Right lobe of liver (tissue), 4 donors: ENCODE data around the gene TDP1.

ENCODE experiments used
- POLR2A ChIP-seq: fragments of 450-650 bp; IDR thresholded peaks from one replicate; pipeline ENCODE4 v1.6.1; 2017; ENCODE audit warnings: antibody characterized with exemption, mild to moderate bottlenecking
- TF ChIP-seq, protein P1 (sequence below), 4 donors: fragments of 200-600 bp in 3 of 4; fragments of 450-650 bp in 1 of 4; IDR thresholded peaks; one replicate each; pipeline versions ENCODE4 v1.5.1 to v1.8.0; 2016 to 2022; ENCODE audit warnings: antibody characterized with exemption in 4 of 4, mild to moderate bottlenecking in 2 of 4
- donor health status: DM: no; HTN: no; CAD: no.
- donor health status: DM: no; HTN: no; CAD: no.
- donor health status: DM: no; HTN: yes; CAD: no.

DNA sequence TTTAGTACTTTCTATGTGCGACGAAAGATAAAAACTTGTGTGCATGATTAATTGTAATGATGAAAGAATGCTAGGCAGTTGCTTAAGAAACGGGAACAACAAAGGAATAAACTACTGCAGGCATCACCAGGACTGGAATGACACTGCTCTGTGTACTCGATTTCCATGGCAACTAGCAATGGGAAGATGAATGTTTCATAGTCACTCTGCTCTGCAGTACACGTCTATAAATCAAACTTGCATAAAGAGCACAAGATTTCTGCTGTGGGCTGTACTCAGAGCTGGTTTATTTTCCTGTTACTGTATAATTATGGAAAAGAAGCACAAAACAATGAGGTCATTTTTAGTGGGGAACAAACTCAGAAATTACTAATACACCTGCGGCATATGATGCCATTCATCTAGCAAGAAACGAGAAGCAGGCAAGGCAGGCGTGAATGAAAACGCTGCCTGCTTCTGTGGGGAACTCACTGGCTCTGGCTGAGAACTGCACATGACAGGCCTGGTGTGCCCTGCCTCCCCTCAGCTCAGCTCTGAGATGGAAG, 43.0 kb upstream of the TDP1 start:
- TF ChIP-seq, protein P1, sequence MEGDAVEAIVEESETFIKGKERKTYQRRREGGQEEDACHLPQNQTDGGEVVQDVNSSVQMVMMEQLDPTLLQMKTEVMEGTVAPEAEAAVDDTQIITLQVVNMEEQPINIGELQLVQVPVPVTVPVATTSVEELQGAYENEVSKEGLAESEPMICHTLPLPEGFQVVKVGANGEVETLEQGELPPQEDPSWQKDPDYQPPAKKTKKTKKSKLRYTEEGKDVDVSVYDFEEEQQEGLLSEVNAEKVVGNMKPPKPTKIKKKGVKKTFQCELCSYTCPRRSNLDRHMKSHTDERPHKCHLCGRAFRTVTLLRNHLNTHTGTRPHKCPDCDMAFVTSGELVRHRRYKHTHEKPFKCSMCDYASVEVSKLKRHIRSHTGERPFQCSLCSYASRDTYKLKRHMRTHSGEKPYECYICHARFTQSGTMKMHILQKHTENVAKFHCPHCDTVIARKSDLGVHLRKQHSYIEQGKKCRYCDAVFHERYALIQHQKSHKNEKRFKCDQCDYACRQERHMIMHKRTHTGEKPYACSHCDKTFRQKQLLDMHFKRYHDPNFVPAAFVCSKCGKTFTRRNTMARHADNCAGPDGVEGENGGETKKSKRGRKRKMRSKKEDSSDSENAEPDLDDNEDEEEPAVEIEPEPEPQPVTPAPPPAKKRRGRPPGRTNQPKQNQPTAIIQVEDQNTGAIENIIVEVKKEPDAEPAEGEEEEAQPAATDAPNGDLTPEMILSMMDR (IDR thresholded peaks at IDR 0.05): no peak
- TF ChIP-seq POLR2A: no peak
